HepG2 (cell line): ENCODE measurements around the gene FAM219A. TPM values are rescaled to one million over a fixed set of nuclear protein-coding genes. Genes with fewer than 3 reads are reported as not detected.
"Not testable (repeated sequence)": the region's sequence is repeated elsewhere in the genome, so short reads cannot be mapped to it uniquely, and the experiment has no call there.

Source experiments
- ATAC-seq: fragments of 200-7000 bp; cut with Tn5 transposase; 3 replicates; pipeline ENCODE4 v1.9.1; 2020; ENCODE audit warnings: mild to moderate bottlenecking, moderate library complexity
- BruUV-seq: library from RNA; stranded (reverse); fragments of 400-500 nt; replicated peaks from 2 replicates; lab custom pipeline; 2021; lab: Mats Ljungman, UMichigan
- CTCF ChIA-PET: fragments of 300-600 bp; formaldehyde crosslinking; extraction: SDS; loops from one replicate; lab custom pipeline; 2021; ENCODE audit warnings: low total read pairs, inconsistent platforms, low intra/inter-chr PET ratio; lab: Yijun Ruan, JAX
- POLR2A ChIA-PET: fragments of 350-600 bp; sonication (Branson Sonifier 250); formaldehyde crosslinking; loops from one replicate; lab custom pipeline; 2020; ENCODE audit warnings: antibody characterized with exemption, inconsistent platforms; lab: Yijun Ruan, JAX
- DNase-seq: peaks from one replicate; pipeline ENCODE4 v3.0.0-alpha.2; 2015; ENCODE audit warnings: low spot score
- FAIRE-seq: peaks from 3 replicates; lab custom pipeline; 2011; peaks lifted over from hg19 to GRCh38; lab: Jason Lieb, UNC
- H2AFZ ChIP-seq: one replicate; pipeline ENCODE4 v1.6.1; 2011; ENCODE audit warnings: low read length, inconsistent platforms
- H3K27ac ChIP-seq: fragments of 300-600 bp; 3 replicates; pipeline ENCODE4 v1.8.0; 2011; ENCODE audit warnings: mixed run types, mild to moderate bottlenecking, mixed read lengths, low read length, inconsistent platforms; ENCODE audit not compliant: insufficient read depth; ENCODE audit errors: extremely low read length
- H3K27me3 ChIP-seq, 2 experiments: fragments of 200-600 bp in 1 of 2; 2 replicates in 1 of 2; 3 replicates in 1 of 2; pipeline versions ENCODE4 v1.6.0 to v1.8.0; 2011; ENCODE audit warnings: low read length in 2 of 2, mild to moderate bottlenecking in 2 of 2, moderate library complexity in 2 of 2, inconsistent platforms in 1 of 2; ENCODE audit not compliant: insufficient read depth in 2 of 2, control insufficient read depth in 1 of 2
- H3K36me3 ChIP-seq, 2 experiments: fragments of 200-600 bp in 1 of 2; replicated peaks in 1 of 2; 2 replicates in 1 of 2; 3 replicates in 1 of 2; pipeline versions ENCODE4 v1.5.1 to v1.8.0; 2011; ENCODE audit warnings: low read length in 2 of 2, inconsistent platforms in 1 of 2; ENCODE audit not compliant: insufficient read depth in 2 of 2, control insufficient read depth in 1 of 2
- H3K4me1 ChIP-seq: 2 replicates; pipeline ENCODE4 v1.5.1; 2012; ENCODE audit warnings: low read length, inconsistent platforms; ENCODE audit not compliant: insufficient read depth
- H3K4me2 ChIP-seq: 2 replicates; pipeline ENCODE4 v1.6.0; 2011; ENCODE audit warnings: low read depth, low read length, inconsistent platforms
- H3K4me3 ChIP-seq, 3 experiments: fragments of 200-600 bp in 1 of 3; sonication (generic), shearing (Covaris generic) in 1 of 3; replicated peaks in 1 of 3; 2 replicates each; pipeline ENCODE4 v1.5.1; 2011 to 2016; ENCODE audit warnings: low read length in 3 of 3, inconsistent platforms in 2 of 3, low read depth in 2 of 3, mild to moderate bottlenecking in 2 of 3, control low read depth in 1 of 3, mixed read lengths in 1 of 3; ENCODE audit not compliant: insufficient read depth in 1 of 3
- H3K79me2 ChIP-seq: one replicate; pipeline ENCODE4 v1.6.1; 2011; ENCODE audit warnings: low read length, inconsistent platforms; ENCODE audit not compliant: insufficient read depth
- H3K9ac ChIP-seq: 2 replicates; pipeline ENCODE4 v1.6.0; 2011; ENCODE audit warnings: mild to moderate bottlenecking, low read depth, low read length, inconsistent platforms; ENCODE audit not compliant: insufficient read depth
- H3K9me3 ChIP-seq: 2 replicates; pipeline ENCODE4 v1.5.1; 2012; ENCODE audit warnings: mild to moderate bottlenecking, low read length
- H4K20me1 ChIP-seq: 2 replicates; pipeline ENCODE4 v1.6.0; 2011; ENCODE audit warnings: inconsistent platforms, mild to moderate bottlenecking, low read length, moderate library complexity; ENCODE audit not compliant: insufficient read depth
- NFYB ChIP-seq: sonication (generic); formaldehyde crosslinking; IDR thresholded peaks from 2 replicates; pipeline ENCODE4 v1.4.0; 2020; ENCODE audit warnings: missing genetic modification reagents
- NFYC ChIP-seq: IDR thresholded peaks from 2 replicates; pipeline ENCODE4 v1.6.1; 2016; ENCODE audit warnings: missing genetic modification reagents, missing compliant biosample characterization
- WGBS: methylation state at CpG from one replicate; pipeline ENCODE4 v1.1.6; 2017; ENCODE audit warnings: low lambda C conversion rate; 5-methylcytosine and 5-hydroxymethylcytosine counted together
- in situ Hi-C: cut with HindIII; loops from 2 replicates; pipeline ENCODE4 v1.10.0; 2017; ENCODE audit warnings: low pct_unique_long_range_greater_than_20kb; ENCODE audit not compliant: extremely low pct_ligation_motif_present
- intact Hi-C: fragments of 100-400 bp; cut with micrococcal nuclease; formaldehyde crosslinking; loops from one replicate; pipeline ENCODE4 v1.10.0; 2022; ENCODE audit not compliant: unreplicated experiment
- polyA plus RNA-seq, 8 experiments: library from polyadenylated mRNA; depleted of rRNA in 3 of 8; stranded (reverse) in 7 of 8; unstranded in 1 of 8; fragments of >200 nt; fragmentation: Illumina TruSeq in 4 of 8; extraction: Trizol in 4 of 8; gene quantifications; 2 replicates each; pipeline versions ENCODE4 v1.2.1 to v1.2.3, GENCODE V29; 2011 to 2016; ENCODE audit warnings: low read depth in 4 of 8, missing spikeins in 1 of 8, mixed read lengths in 1 of 8; ENCODE audit not compliant: insufficient read depth in 1 of 8
- total RNA-seq, 5 experiments: library from RNA; depleted of rRNA; stranded (reverse); fragments of >200 nt; fragmentation: Illumina TruSeq; extraction: Trizol; gene quantifications; 2 replicates each; pipeline ENCODE4 v1.2.3, GENCODE V29; 2016; ENCODE audit warnings: low read depth in 1 of 5

FAM219A gene
- total and polyA plus RNA-seq, 2 of the 13 experiments (the other 11 are each of a cell fraction or from before 2014, with no cell fraction given), result 3.9 to 6.4 TPM

DNA sequence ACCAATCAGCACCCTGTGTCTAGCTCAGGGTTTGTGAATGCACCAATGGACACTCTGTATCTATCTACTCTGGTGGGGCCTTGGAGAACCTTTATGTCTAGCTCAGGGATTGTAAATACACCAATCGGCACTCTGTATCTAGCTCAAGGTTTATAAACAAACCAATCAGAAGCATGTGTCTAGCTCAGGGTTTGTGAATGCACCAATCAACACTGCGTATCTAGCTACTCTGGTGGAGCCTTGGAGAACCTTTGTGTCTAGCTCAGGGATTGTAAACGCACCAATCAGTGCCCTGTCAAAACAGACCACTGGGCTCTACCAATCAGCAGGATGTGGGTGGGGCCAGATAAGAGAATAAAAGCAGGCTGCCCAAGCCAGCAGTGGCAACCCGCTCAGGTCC lies 19.9 kb downstream of the FAM219A start:
- H3K27ac ChIP-seq, intact Hi-C loops, DNase-seq, H3K79me2 ChIP-seq, H3K4me3 ChIP-seq, in situ Hi-C loops, ATAC-seq, H3K4me1 ChIP-seq, H2AFZ ChIP-seq, H4K20me1 ChIP-seq, H3K27me3 ChIP-seq, POLR2A ChIA-PET, BruUV-seq, H3K4me2 ChIP-seq, FAIRE-seq, H3K9ac ChIP-seq, H3K36me3 ChIP-seq, H3K9me3 ChIP-seq: not testable (repeated sequence)
- CTCF ChIA-PET, result interaction anchor here (0.7 to 2.2 kb wide), 3 partner anchors 62 to 153 kb away, joined by 3 to 10 read pairs (median 3); no protein-coding TSS in a partner anchor
- WGBS, result 100% methylated on average over 2 of the region's 4 CpGs
- TF ChIP-seq NFYC, result peak; percentile 43
- TF ChIP-seq NFYB, result peak; percentile 56

DNA sequence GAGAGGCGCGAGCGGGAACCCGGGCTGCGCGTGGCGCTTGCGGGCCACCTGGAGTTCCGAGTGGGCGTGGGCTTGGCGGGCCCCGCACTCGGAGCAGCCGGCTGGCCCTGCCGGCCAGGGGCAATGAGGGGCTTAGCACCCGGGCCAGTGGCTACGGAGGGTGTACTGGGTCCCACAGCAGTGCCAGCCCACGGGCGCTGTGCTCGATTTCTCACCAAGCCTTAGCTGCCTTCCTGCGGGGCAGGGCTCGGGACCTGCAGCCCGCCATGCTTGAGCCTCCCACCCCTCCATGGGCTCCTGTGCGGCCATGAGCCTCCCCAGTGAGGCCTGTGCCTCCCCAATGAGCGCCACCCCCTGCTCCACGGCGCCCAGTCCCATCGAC lies 20.5 kb downstream of the FAM219A start:
- H3K27me3 ChIP-seq, H2AFZ ChIP-seq, POLR2A ChIA-PET, H3K27ac ChIP-seq, BruUV-seq, H3K36me3 ChIP-seq, in situ Hi-C loops, H3K4me2 ChIP-seq, H4K20me1 ChIP-seq, H3K4me1 ChIP-seq, H3K9me3 ChIP-seq, H3K79me2 ChIP-seq, FAIRE-seq, H3K4me3 ChIP-seq, H3K9ac ChIP-seq, DNase-seq, ATAC-seq: not testable (repeated sequence)
- intact Hi-C loops, result loop anchor here (1.0 to 2.0 kb wide), 3 partner anchors 62 to 153 kb away; no protein-coding TSS in a partner anchor
- CTCF ChIA-PET, result interaction anchor here (0.6 to 3.3 kb wide), 8 partner anchors 63 to 196 kb away, joined by 3 to 34 read pairs (median 4); no protein-coding TSS in a partner anchor
- 100% methylated on average over 8 of the region's 28 CpGs for WGBS
